ENCODE measurements around the gene TGM1.
"Not testable (repeated sequence)": the region's sequence is repeated elsewhere in the genome, so short reads cannot be mapped to it uniquely, and the experiment has no call there.

TGM1 gene

GRCh38 chr14:24232121-24232644 is 30.8 kb downstream of the TGM1 start, which contains the start of gene NEDD8:
Gene NEDD8, minus strand, starts transcription at chr14:24232367. Its CDS starts 100 bp downstream, at chr14:24232267.
- DNase-seq = peak; percentile 96

DNA sequence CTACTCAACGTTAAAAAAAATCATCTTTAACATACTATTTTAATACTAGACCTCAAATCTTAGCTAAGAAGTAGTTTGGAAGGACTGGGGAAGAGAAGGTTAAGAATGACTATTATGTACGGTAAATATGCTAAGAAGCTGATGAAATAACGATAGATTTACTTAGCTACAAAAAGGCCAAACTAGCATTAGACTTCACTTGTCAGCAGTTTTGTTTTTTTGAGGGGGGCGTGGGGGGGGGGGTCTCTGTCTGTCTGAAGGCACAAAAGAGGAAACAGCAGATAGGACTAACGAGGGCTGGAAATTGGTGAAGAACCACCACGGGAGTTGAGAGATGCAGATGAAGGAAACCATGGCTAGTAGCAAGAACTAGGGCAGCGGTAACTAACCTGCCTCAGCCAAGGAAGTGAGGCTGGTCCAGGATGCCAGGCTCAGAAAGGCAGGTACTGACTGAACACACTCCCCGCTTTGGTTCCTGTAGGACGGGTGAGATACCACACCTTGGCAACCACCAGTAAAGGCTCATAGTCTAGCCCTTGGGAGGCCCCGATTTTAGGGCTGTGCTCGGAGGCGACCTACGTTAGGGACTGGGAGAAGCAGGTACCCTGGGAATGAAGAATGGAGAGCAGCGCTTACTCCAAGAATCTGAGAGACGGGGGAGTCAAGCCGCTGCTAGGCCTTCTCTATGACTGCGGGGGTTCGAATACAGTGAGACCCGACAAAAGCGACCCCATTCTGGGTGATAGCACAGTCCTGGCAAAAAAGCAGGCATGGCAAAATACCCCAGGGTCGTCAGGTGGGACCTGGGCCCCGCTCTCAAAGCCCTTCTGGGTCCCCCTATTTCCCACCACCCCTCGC is 31.5 kb downstream of the TGM1 start:
- no peak for DNase-seq

DNA sequence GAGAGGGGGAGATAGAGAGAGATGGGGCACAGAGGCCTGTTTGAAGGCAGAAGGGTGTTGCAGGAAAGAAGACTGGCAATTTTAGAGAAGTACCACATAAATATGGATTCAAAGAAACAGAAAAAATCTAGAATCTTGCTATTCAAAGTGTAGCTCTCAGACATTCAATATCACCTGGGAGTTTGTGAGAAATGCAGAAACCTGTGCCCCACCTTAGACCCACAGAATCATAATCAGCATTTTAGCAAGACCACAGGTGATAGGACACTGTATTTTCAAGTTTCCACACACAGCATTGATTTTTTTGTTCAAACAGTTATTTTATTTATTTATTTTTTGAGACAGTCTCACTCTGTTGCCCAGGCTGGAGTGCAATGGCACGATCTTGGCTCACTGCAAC is 34.1 kb downstream of the TGM1 start:
- no peak for DNase-seq

DNA sequence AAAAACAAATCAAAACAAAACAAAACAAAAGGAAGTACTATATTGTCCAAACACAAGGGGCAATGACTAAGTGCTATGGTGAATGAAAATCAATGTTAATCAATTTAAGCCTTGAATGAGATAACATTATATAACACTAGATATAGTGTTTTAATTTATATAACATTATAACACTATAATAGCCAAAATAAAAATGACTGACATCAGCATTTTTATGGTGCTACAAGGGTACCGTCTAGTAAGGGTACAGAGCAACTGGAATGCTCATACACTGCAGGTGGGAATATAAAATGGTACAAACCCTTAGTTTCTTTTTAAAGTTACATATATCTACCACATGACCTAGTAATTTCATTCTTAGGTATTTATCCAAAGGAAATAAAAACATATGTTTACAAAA is 36.5 kb downstream of the TGM1 start:
- no peak for DNase-seq

DNA sequence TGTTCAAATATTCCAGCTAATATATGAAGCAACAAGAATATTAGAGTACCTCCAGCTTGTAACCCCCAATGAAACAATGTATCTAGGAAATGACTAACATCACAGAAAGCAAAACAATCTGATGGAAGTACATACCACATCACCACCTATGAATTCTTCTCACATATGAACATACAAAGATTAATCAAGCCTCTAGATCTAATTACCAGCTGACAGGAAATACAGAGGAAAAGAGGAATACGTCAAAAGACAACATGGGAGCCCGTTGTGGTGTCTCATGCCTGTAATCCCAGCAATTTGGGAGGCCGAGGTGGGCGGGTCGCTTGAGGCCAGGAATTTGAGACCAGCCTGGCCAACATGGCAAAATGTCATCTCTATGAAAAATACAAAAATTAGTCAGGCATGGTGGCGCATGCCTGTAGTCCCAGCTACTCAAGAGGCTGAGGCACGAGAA is 38.3 kb downstream of the TGM1 start:
- no peak for DNase-seq

DNA sequence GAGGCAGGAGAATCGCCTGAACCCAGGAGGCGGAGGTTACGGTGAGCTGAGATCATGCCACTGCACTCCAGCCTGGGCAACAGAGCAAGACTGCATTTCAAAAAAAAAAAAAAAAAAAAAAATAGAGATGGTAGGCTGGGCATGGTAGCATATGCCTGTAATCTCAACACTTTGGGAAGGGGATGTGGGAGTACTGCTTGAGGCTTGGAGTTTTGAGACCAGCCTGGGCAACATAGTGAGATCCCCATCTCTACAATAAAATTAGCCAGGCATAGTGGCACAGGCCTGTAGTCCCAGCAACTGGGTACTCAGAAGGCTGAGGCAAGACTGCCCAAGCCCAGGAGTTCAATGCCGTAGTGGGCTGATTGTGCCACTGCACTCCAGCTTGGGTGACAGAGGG is 40.0 kb downstream of the TGM1 start:
- not testable (repeated sequence) for DNase-seq

DNA sequence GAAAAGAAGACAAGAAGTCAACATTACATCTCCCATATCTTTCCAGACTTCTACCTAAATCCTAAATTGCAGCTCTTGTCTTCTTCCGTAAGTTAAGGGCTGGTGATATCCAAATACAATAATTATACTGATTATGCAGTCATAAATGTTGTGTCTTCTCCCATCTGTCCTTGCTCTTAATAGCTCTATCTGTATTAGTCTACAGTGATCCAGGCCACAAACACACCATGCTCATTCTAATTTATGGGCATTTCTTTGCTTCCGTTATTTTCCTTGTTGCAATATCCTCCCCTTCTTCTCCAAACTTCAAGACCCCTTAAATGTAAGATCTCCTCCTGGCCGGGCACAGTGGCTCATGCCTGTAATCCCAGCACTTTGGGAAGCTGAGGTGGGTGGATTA is 43.5 kb downstream of the TGM1 start:
- no peak for DNase-seq

GRCh38 chr14:24219080-24219479 is 43.9 kb downstream of the TGM1 start:
- no peak for DNase-seq

- DNase-seq = not testable (repeated sequence)
Observed at GRCh38 chr14:24216876-24217275, 46.1 kb downstream of the TGM1 start.

GRCh38 chr14:24216345-24216699 is 46.7 kb downstream of the TGM1 start:
- DNase-seq = no peak

- DNase-seq = peak; percentile 91
Observed at GRCh38 chr14:24215495-24216344, 47.3 kb downstream of the TGM1 start, which contains the start of gene MDP1. Gene MDP1, minus strand, starts transcription at chr14:24216066. Its CDS starts 111 bp downstream, at chr14:24215955.

DNA sequence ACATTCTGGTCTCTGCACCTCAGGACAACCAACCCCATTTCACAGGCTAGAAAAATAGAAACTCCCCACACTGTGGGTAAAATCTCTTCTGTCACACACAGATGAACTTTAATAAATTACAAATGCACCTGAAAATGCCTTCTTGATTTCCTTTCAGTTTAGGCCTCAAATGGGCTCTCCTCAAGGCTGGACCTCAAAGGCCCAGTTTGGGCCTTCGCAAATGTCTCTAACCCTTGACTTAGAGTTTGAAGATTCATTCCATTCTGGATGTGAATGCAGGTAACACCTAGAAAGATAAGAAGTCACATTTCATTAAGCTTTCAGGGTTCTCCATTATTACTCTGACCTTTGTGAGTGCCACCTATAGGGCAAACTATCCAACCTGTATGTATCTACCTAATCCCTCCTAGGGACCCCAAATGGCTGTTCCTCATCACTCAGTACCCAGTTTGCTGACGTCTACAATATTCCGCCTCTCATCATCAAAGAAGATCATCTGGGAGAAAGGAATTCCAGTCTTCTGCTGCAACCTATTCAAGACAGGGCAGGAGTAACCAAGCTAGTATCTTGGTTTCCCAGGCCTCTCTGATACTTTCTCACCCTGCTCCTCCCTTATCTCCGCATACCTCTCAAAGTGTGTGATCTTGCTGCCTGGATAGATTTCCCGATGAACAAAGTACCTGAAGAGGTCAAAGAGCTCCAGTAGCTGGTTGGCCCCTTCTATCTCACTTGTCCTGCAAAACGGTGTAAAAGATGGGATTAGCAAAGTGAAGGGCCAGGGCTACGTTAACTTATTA is 48.9 kb downstream of the TGM1 start:
- DNase-seq = no peak

GRCh38 chr14:24212924-24213865 is 49.8 kb downstream of the TGM1 start, which contains the start of gene CHMP4A:
Gene CHMP4A, minus strand, starts transcription at chr14:24213488. Its CDS starts 49 bp downstream, at chr14:24213439.
- peak; percentile 98 for DNase-seq

DNA sequence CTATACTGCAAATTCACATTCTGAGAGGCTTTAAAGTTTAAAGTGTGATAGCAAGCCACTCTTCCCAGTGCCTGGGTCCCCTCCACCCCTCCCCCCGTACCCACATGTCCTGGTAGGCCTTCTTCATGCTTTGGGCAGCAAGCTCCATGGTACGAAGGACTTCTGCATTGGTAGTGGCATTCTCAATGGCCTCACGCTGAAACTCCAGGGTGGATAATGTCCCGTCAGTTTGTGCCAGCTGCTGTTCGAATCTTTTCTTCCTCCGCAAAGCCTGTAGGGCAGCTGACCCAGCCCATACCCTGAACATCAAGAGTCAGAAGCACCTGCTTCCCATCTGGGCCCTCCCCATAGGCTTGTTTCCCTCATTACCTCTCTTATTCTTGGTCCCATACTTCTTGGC is 51.7 kb downstream of the TGM1 start:
- DNase-seq = no peak

GRCh38 chr14:24207625-24208024 is 55.4 kb downstream of the TGM1 start:
- DNase-seq = no peak

DNA sequence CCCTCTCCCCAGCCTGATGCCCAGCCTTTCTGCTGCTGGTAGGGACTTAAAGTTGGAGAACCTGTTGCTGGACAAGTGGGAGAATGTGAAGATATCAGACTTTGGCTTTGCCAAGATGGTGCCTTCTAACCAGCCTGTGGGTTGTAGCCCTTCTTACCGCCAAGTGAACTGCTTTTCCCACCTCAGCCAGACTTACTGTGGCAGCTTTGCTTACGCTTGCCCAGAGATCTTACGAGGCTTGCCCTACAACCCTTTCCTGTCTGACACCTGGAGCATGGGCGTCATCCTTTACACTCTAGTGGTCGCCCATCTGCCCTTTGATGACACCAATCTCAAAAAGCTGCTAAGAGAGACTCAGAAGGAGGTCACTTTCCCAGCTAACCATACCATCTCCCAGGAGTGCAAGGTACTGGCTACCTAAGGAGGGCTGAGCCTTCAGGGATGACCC is 55.8 kb downstream of the TGM1 start:
- no peak for DNase-seq

GRCh38 chr14:24206260-24207103 is 56.5 kb downstream of the TGM1 start:
- DNase-seq = no peak

DNA sequence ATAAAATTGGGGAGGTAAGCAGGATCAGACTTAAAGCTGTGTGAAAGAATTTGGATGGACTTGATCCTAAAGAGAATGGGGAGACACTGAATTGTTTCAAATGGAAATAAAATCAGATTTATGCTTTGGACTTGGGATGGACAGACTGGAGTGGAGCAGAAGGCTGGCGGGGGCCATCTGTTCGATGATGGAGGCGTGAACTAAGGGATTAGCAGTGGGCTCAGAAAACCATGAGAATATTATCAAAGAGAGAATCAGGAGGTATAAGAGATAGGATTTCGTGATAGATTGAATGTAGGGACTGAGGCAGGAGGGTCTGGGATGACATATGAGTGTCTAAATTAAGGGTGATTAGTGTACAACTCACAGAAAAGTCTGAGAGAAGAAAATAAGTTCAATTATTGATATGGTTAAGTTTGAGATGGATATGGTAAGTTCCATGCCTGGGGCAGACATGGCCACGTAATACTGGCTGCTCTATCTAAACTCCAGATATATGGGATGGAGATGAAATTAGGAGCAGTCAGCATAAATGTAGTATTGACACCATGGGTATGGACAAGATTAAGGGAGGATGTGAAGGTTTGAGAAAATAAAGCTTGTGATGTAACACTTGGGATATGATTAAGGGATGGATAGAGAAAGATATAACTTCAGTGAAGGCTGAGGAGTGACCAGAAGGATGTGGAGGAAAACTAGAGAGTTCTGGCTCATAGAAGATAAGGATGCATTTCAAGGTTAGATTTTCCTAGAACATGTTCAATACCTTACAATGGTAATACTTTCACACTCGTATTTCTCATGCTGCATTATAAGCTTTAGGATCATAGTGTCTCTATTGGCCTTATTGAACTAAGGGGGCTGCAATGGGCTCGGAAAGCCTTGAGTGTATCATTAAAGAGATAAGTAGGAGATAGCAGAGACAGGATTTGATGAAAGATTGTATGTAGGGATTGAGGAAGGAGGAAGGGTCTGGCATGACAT is 58.5 kb downstream of the TGM1 start:
- no peak for DNase-seq

Data from femur (tissue), 1 donor.